ENCODE results near the gene LRRC36.
"Not testable (repeated sequence)": the region's sequence is repeated elsewhere in the genome, so short reads cannot be mapped to it uniquely, and the experiment has no call there.

The LRRC36 gene

DNA sequence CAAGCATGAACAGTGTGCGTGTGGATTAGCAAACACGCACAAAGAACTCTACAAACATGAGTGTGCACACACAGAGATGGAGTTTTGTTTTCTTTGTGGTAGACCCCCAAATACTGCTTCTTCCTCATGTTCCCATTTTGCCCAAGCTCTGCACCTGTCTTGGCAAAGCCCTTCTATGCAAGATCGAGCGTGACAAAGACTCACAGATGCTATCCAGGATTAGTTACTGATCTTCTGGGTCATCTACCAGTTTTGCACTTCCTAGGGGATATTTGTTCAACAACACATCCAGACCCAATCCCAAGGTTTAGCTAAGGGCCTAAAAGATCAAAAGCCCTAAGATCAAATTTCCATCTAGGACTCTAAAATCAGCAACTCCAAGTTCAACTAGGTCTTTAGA lies 16.0 kb downstream of the LRRC36 start:
- DNase-seq (ENCODE audit: low spot score) = no peak

DNA sequence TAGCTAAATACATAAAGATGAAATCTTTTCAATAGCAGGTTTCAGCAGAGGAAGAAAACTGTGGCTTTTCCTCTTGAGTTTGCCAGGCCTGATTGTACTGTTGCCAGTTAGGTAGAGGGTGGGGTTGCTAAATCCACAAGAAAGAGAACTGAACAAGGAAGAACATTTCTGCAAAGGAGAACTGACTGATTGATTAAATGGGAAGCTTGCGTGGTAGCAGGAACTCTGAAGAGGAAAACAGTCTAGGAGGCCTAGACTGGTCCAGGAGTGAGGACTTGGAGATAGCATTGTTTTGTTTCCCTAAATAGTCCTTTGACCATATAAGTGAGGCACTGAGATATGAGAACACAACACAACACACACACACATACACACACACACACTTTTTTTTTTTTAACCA lies 18.8 kb downstream of the LRRC36 start:
- no peak for DNase-seq (ENCODE audit: low spot score)

DNA sequence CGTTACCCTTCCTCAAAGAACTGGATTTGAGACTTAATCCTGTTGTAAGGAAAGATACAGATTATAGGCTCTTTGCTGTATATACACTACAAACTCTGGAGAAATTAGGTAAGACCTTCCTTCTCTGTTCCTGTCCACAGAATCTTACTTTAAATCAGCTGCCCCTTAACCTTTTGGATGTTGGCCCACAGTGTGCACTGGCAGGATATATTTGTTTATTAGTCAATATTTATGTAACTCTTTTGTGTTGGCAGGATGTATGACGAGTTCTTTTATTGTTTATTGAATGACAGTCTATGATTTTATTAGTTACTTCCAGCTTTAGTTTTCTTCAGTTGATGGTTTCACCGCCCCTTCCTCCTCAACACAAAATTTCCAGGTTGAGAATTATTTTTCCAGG lies 19.7 kb downstream of the LRRC36 start:
- no peak for DNase-seq (ENCODE audit: low spot score)

DNA sequence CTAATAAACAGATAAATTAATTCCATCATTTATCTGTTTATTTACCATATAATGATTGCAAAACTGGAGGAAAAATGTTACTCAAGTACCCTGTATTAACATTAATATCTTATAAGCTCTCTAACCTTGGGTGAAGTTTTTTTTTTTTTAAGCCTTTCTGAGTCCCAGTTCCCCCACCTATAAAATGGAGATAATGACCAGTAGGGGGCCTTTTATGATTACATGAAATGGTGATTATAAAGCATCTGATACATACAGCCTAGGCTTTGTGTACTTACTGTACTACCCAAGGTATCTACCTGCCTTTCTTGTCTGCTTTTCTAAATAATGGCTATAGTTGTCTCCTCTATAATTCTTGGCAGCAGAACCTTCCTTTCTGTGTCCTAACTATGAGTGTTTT lies 22.6 kb downstream of the LRRC36 start:
- peak; percentile 43 for DNase-seq (ENCODE audit: low spot score)

DNA sequence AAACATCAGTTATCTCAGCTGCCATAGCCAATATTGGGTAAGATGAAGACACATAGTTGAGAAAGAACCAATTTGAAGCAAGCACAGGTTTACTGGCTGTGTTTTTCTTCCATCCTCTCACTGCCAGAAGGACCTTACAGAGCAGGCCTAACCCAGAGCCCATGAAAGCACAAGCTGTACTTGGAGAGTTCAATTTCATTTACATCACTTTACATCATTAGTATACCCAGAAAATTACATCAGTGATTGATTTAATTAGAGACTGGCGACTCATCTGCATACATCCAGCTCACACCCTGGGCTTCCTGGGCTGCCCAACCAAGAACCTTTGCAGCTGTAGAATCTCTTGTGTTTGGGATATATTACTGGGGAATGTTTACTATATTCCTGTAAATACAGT lies 23.7 kb downstream of the LRRC36 start:
- no peak for DNase-seq (ENCODE audit: low spot score)

DNA sequence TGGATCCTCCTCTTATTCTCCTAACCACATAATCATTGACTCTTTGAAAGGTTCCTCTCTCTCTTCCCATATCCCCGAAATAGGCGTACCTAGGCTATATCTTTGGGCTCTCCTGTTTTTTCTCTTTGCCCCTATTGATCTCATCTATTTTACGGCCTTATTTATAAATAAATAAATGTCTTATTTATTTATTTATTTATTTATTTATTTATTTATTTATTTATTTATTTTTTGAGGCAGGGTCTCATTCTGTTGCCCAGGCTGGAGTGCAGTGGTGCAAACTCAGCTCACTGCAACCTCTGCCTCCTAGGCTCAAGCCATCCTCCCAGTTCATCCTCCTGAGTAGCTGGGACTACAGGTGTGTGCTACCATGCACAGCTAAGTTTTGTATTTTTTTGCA lies 25.8 kb downstream of the LRRC36 start:
- not testable (repeated sequence) for DNase-seq (ENCODE audit: low spot score)

DNA sequence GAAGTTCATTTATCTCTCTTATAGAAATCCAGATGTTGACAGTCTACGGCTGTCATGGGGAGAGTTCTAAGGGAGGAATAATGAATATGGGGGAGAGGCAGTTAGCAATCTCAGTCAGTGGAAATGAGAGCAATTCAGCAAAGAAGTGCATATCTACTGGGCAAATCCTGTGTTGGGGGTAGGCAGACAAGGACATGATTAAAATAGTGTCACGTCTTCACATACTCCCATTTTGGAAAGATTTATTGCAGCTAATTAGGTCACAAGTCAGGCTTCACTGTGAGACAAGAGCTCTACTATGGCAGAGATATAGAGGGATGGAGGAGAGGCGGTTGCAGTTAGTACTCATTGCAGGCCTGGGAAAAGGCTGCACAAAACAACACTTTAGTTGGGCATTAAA lies 29.8 kb downstream of the LRRC36 start:
- no peak for DNase-seq (ENCODE audit: low spot score)

DNA sequence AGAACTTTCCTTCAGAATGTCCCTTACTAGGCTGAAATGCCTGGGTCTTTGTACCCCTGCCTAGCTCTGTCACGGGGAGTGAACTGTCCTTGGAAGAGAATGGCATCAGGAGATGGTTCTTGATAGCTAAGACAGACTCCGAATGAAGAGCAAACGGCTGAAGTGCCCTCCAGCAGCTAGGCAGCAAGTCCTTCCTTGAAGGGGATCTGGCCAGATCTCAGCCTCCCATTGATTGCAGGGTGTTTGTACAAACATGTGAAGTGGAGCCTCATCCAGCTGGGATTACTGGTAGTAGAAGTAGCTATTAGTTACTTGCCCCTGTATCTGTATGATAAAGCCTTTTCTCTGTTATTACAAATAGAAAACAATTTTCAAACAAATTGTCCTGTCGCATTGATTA lies 30.9 kb downstream of the LRRC36 start:
- no peak for DNase-seq (ENCODE audit: low spot score)

DNA sequence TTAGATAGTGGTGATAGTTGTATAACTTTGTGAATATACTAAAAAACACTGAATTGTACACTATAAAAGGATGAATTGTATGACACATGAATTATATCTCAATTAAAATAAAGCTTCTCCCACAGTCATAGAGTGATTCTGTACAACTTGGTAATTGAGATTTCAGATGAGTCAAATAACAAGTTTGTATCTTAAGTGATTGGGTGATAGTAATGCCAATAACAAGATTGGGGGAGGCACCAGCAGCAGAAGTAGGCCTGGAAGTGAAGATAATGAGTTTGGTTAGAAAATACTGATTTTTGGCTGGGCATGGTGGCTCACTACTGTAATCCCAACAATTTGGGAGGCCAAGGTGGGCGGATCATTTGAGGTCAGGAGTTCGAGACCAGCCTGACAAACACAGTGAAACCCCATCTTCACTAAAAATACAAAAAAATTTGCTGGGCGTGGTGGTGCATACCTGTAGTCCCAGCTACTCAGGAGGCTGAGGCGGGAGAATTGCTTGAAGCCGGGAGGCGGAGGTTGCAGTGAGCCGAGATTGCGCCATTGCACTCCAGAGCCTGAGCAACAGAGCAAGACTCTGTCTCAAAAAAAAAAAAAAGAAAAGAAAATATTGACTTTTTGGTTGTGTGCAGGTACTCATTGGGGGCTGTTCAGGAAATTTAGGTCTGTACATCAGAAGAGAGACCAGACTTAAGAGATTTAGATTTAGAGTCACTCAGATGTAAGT lies 33.1 kb downstream of the LRRC36 start:
- not testable (repeated sequence) for DNase-seq (ENCODE audit: low spot score)

DNA sequence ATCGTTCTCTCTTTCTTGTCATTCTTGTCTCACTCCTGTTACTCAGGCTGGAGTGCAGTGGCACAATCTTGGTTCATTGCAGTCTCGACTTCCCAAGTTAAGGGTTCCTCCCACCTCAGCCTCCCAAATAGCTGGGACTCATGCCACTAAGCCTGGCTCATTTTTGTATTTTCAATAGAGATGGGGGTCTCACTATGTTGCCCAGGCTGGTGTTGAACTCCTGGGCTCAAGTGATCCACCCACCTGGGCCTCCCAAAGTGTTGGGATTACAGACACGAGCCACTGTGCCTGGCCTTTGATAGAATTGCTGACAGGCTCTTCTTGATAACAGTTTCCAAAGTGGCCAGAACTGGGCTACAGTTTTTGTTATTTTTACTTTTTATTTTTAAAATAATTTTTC lies 34.4 kb downstream of the LRRC36 start:
- no peak for DNase-seq (ENCODE audit: low spot score)

DNA sequence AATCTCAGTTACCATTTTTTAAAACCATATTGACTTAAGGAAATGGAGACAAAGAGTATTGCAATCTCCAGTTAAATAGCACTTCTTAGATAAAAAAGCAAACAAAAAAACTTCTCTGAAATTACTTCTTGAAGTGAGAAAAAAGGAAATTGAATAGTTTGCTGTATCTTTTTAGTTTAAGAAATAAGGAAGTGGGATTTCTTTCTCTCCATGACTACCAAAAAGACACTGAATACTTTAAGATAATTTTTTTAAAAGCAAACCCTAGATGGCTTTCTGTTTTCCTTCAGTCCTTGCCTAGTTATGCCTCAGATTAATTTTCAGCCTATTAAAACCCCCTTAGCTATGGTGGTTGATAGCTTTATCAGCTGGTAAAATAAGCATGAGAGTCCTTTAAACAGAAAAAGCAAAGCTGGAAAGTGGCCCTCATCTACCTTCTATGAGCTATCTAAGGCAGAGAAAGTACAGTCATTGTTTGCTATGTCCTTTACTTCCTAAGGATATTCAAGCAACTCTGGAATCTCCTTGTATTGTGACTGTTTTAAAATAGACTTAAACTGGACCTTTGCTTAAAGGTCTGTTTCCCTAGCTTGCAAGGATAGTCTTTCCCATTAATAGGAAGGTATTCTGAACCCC lies 38.1 kb downstream of the LRRC36 start:
- DNase-seq (ENCODE audit: low spot score) = no peak

DNA sequence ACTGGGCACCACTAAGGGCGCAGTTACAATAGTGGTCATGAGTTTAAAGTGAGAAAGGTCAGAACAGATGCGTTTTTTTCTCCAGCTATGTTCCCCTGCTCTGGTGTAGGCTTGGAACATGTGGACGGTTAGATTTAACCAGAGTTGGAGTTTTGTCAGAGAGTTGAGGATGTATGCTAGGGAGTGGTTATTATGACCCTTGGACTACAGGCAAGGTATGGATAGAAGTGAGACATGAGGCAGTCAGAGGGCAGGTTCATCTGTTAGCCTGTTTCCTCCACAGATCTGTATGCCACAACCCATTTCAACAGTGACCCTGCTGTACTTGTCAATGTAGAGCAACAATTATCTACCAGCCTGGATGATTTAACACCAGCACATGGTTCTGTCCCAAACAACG lies 44.0 kb downstream of the LRRC36 start:
- no peak for DNase-seq (ENCODE audit: low spot score)

DNA sequence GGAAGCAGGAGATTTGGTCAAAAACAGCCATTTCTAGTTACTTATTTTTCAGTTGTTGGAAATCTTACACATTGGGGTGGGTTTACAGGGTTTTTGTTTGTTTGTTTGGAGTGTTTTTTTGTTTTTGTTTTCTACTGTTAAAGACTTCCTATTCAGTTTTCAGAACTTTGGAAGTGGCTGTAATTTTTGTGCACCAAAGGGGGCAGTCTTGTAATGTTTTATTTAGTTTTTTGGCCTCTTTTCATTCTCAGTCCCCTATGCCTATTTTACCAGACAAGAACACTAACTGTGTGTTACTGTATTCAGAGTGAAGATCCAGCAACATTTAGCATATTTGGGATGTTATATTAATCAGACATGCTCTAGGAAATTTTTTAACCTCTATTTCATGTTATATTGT lies 46.0 kb downstream of the LRRC36 start:
- no peak for DNase-seq (ENCODE audit: low spot score)

DNA sequence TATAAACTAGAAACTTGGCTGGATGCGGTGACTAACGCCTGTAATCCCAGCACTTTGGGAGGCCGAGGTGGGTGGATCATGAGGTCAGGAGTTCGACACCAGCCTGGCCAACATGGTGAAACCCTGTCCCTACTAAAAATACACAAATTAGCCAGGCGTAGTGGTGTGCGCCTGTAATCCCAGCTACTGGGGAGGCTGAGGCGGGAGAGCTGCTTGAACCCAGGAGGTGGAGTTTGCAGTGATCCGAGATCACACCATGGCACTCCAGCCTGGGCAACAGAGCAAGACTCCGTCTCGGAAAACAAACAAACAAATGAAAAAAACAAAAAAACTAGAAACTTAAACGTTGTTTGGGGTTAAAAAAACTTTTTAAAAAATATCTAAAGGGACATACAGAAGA lies 49.4 kb downstream of the LRRC36 start:
- DNase-seq (ENCODE audit: low spot score) = not testable (repeated sequence)

DNA sequence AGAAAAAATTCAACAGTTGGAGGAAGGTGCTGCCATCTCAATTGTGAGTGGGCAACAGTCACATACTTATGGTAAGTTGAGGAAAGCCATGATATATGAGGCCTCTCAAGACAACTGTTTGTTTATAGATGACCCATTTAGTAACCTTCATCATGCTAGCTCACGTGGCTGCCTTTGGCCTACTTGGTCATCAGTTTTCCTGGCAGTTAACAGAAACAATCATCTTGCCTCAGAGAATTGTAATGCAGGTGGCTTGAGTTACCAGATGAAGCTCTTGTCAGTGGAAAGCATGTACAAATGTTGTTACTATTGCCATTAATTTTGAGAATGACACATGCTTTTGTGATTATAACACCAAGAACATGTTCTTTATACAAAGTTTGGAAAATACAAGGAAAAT lies 52.0 kb downstream of the LRRC36 start:
- DNase-seq (ENCODE audit: low spot score) = no peak

DNA sequence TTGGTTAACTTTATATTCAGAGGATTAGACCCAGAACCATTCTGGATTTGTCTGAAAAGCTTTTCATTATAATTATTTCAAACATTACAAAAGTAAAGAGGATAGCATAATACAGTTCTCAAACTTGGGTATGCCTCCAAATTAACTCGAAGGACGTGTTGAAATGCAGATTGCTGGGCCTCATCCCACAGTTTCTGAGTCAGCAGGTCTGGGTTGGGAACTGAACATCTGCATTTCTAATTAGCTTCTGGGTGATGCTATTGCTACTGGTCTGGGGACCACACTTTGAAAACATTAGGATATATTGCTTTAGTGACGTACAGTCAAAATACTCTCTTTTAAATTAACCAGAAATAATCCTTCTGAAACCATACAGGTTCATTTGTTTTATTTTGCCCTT lies 56.7 kb downstream of the LRRC36 start:
- DNase-seq (ENCODE audit: low spot score) = no peak

DNA sequence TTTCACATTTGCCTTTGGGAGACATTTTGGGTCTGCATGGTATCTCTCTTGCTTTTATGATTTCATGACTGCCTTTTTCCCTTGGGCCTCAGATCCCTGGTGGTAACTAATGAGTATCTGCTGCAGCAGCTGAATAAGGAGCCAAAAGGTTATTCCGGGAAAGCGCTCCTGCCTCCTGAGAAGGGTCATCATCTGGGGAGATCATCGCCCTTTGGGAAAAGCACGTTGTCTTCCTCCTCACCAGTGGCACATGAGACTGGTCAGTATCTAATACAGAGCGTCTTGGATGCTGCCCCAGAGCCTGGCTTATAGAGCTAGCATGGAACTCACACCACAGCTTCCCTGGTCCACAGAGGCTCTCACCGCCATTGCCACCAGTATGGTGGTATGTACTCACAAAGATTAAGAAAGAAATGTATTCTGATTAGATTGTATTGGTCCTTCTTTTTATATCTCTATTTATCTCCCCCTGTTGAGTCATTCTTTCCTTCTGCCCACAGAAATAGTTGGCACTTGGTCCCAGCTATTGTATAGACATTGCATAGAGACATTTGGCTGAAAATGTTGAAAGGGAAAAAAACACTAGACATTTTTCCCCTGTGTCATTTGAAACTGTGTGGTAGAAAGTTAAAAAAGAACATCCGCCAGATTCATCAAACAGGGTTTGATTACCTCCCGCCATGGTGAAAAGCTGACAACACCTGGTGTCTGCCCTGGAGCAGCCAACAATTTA lies 58.3 kb downstream of the LRRC36 start:
- DNase-seq (ENCODE audit: low spot score) = no peak

DNA sequence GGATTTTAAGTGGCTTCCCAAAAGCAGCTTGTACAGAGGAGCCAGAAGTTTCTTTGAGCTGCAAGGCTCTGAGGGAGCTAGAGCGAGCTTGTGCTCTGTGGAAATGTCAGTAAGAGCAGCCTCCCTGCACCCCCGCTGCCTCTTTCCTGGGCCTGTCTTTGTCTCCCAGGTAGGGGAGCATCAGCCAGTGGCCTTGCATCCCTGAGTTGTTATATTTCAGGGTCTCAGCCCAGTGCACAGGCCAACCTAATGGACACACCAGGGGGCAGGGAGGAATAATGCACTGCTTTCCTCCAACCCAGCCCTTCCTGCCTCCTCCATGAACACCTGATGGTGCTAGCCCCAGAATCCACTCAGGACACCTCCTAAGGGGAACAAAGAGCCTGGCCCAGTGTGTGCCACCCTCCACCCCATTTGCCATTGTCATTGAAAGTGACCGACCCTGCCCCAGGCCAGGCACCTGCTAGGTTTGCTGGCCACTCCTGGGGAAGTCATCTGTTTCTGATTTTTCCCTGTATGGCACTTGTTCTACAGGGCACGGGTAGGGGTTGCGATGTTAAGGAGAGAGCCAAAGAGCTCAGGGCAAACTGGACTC lies 60.3 kb downstream of the LRRC36 start:
- DNase-seq (ENCODE audit: low spot score) = no peak

DNA sequence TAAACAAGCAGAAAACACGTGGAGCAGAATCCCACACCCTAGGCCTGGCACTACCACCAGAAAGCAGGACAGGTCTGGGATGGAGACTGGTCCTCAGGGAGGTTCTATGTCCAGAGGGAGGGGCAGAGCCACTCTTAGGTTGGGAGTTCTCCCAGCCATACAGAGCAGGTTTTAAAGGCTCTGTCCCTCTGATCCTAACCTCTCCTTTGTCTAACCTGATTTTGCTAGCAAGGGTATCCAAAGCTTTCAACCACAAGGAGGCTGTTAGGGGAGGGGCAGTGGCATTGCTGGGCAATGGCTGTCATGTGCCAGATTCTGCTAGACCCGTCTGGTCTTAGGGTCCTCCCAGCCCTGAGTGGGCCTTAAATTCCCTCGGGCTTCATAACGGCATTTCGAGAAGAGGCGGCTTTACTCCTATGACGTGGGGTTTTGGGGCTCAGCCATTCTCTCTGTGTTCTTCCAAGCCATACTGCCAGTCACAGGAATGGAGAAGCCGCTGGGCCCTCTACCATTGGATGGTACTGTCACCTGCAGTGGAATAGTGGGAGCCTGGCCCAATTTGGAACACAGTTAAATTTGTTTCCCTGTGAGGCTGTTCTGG lies 61.0 kb downstream of the LRRC36 start:
- DNase-seq (ENCODE audit: low spot score) = no peak

DNA sequence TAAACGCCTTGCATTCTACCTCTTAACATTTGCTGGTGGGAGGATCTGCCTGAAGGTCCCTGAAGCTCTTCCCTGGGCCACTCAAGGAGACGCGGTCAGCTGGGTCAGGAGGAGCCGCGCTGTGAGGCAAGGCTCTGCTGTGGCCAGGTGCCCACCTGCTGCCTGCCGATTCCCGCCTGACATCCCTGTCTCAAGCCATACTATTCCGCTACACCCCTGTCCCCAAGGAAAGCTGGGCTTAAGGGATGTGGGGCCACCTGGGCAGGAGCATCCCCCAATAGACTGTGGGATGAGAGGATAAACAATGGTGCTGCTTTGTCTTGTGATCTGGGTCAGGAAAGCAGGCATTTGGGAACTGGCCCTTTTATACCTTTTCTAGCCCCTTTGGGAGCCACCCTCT lies 61.6 kb downstream of the LRRC36 start:
- no peak for DNase-seq (ENCODE audit: low spot score)

DNA sequence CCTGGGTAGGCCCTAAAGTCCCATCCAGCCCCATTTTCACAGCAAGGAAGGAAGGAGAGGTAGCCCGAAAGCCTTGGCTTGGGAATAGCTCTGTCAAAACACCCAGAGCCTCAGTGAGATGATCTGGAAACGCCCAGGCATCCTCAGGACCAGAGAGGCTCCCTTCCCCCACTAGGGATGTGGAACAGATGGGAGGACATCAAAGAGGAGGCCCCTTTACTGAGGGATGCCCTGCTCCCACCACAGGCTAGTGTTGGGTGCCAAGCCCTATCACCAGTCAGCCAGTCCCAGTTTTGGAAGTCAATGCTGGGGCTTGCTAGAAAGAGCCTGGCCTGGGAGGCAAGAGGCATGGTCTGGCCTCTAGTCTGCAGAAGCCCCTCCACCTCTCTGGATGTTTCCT lies 62.0 kb downstream of the LRRC36 start:
- DNase-seq (ENCODE audit: low spot score) = no peak
